Stomach (tissue), 4 donors: ENCODE data around the gene SVOPL.

ENCODE experiments used
- EP300 ChIP-seq: sonication (generic); formaldehyde crosslinking; IDR thresholded peaks from one replicate; pipeline ENCODE4 v1.6.1; 2017; ENCODE audit warnings: antibody characterized with exemption
- POLR2A ChIP-seq, 4 donors: fragments of 450-650 bp; IDR thresholded peaks; one replicate each; pipeline ENCODE4 v1.6.1; 2016; ENCODE audit warnings: antibody characterized with exemption in 4 of 4, control low read depth in 2 of 4, mild to moderate bottlenecking in 1 of 4, moderate library complexity in 1 of 4
- TF ChIP-seq, protein P1 (sequence below), 7 experiments: fragments of 450-650 bp in 4 of 7; fragments of 200-600 bp in 3 of 7; sonication (generic) in 3 of 7; IDR thresholded peaks; one replicate each; pipeline ENCODE4 v1.5.1; 2016 to 2019; ENCODE audit warnings: antibody characterized with exemption in 7 of 7, control low read depth in 2 of 7, mild to moderate bottlenecking in 1 of 7

- TF ChIP-seq, protein P1, sequence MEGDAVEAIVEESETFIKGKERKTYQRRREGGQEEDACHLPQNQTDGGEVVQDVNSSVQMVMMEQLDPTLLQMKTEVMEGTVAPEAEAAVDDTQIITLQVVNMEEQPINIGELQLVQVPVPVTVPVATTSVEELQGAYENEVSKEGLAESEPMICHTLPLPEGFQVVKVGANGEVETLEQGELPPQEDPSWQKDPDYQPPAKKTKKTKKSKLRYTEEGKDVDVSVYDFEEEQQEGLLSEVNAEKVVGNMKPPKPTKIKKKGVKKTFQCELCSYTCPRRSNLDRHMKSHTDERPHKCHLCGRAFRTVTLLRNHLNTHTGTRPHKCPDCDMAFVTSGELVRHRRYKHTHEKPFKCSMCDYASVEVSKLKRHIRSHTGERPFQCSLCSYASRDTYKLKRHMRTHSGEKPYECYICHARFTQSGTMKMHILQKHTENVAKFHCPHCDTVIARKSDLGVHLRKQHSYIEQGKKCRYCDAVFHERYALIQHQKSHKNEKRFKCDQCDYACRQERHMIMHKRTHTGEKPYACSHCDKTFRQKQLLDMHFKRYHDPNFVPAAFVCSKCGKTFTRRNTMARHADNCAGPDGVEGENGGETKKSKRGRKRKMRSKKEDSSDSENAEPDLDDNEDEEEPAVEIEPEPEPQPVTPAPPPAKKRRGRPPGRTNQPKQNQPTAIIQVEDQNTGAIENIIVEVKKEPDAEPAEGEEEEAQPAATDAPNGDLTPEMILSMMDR (IDR thresholded peaks at IDR 0.05) = no peak
- TF ChIP-seq EP300 (no peak), POLR2A (IDR thresholded peaks at IDR 0.05) (no peak)
These were observed 75.9 kb downstream of the SVOPL start for GRCh38 chr7:138625084-138625848.
